ENCODE results near the gene BCO1. TPM values are rescaled to one million over a fixed set of nuclear protein-coding genes. Genes with fewer than 3 reads are reported as not detected.

Gene BCO1
- total RNA-seq, 1 donor from 2014 or later: not detected

DNA sequence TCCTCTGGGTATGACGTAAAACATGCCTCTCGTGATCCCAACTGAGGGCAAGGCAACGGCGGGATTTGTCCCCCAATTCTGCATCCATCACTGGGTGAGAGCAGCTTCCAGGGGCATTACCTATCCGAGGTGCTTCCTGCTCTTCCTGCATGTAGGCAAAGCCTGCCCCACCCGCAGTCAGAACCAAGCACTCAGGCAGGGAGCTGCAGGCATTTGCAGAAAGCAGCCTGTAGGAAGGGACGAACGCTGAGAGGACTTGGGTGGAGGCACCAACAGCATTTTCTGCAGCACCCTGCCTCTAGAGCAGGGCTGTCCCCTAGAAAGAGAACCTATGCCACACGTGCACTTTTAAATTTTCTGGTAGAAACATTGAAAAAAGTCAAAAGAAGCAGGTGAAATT, 5.5 kb downstream of the BCO1 start:
- Histone ChIP-seq H3K4me1 (no peaks in the 10 kb centered on the region), H3K9me3 (no peaks in the 10 kb centered on the region), H3K27ac (no peak overlapping the region), H3K4me3 (no peak overlapping the region), H3K27me3 (no peaks in the 10 kb centered on the region), H3K36me3 (no peaks in the 10 kb centered on the region)
- TF ChIP-seq, protein P1, sequence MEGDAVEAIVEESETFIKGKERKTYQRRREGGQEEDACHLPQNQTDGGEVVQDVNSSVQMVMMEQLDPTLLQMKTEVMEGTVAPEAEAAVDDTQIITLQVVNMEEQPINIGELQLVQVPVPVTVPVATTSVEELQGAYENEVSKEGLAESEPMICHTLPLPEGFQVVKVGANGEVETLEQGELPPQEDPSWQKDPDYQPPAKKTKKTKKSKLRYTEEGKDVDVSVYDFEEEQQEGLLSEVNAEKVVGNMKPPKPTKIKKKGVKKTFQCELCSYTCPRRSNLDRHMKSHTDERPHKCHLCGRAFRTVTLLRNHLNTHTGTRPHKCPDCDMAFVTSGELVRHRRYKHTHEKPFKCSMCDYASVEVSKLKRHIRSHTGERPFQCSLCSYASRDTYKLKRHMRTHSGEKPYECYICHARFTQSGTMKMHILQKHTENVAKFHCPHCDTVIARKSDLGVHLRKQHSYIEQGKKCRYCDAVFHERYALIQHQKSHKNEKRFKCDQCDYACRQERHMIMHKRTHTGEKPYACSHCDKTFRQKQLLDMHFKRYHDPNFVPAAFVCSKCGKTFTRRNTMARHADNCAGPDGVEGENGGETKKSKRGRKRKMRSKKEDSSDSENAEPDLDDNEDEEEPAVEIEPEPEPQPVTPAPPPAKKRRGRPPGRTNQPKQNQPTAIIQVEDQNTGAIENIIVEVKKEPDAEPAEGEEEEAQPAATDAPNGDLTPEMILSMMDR (IDR thresholded peaks at IDR 0.05): no peak
- intact Hi-C loops (cut with DNase I): no loop called here
- no peak for DNase-seq (ENCODE audit: low spot score in 2 of 2)

- TF ChIP-seq, protein P1 (IDR thresholded peaks at IDR 0.05): no peak
- no peaks in the 10 kb centered on the region for H3K27me3 ChIP-seq
- intact Hi-C loops (cut with DNase I): no loop called here
- no peaks in the 10 kb centered on the region for H3K4me1 ChIP-seq
- no peak for DNase-seq (ENCODE audit: low spot score in 2 of 2)
- H3K36me3 ChIP-seq: no peaks in the 10 kb centered on the region
- no peaks in the 10 kb centered on the region for H3K9me3 ChIP-seq
- no peak overlapping the region for H3K4me3 ChIP-seq
- no peak overlapping the region for H3K27ac ChIP-seq
These were observed 13.4 kb downstream of the BCO1 start for GRCh38 chr16:81251871-81252270.

- Histone ChIP-seq H3K4me1 (no peaks in the 10 kb centered on the region), H3K36me3 (no peaks in the 10 kb centered on the region), H3K27me3 (no peaks in the 10 kb centered on the region), H3K9me3 (no peaks in the 10 kb centered on the region), H3K4me3 (no peak overlapping the region), H3K27ac (no peak overlapping the region)
- intact Hi-C loops (cut with DNase I): no loop called here
- no peak for DNase-seq (ENCODE audit: low spot score in 2 of 2)
- TF ChIP-seq, protein P1 (IDR thresholded peaks at IDR 0.05): no peak
These were observed 14.7 kb downstream of the BCO1 start for GRCh38 chr16:81253141-81253540.

DNA sequence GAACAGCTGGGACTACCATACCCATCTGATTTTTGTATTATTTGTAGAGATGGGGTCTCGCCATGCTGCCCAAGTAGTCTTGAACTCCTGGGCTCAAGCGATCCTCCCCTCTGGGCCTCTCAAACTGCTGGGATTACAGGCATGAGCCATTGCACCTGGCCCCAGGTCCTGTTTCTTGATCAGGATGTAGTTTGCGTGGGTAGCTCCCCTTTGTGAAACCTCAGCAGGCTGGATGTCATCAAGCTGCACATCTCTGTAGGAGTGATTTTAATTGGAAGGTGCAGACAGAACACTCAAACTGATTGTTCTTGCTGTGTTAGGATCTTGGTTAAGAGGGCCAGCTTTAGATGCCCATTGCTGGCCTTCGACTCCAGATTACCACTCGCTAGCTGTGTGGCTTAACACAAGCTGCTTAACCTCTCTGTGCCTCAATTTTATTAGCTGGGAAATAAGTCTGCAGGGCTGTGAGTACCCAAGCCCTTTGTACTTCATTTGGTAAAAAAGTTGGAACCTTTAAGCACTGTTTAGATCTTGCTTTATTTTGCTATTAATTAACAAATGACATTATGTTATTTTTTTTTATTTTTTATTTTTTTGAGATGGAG, 16.5 kb downstream of the BCO1 start:
- no peaks in the 10 kb centered on the region for H3K27me3 ChIP-seq
- no peak overlapping the region for H3K27ac ChIP-seq
- intact Hi-C loops (cut with DNase I): no loop called here
- no peaks in the 10 kb centered on the region for H3K36me3 ChIP-seq
- H3K9me3 ChIP-seq: no peaks in the 10 kb centered on the region
- no peaks in the 10 kb centered on the region for H3K4me1 ChIP-seq
- DNase-seq (ENCODE audit: low spot score in 2 of 2): no peak
- H3K4me3 ChIP-seq: no peak overlapping the region
- TF ChIP-seq, protein P1 (IDR thresholded peaks at IDR 0.05): no peak

DNA sequence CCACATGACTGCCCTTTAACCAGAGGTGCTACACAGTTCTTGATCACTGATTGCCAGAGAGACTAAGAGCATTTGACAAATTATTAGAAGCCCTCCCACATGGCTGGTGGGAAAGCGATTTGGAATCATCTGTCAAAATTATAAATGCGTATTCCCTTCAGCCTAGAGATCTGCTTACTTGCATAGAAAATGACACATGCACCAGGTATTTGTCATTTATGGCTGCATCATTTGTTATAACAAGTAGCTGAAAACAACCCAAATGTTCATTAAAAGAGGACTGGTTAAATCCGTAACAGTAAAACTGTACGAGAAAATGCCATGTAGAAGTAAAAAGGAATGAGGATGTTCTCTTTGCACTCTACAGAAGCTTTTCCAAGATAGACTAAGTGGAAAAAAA, 21.4 kb downstream of the BCO1 start:
- TF ChIP-seq, protein P1 (IDR thresholded peaks at IDR 0.05): no peak
- DNase-seq (ENCODE audit: low spot score in 2 of 2): no peak
- H3K27me3 ChIP-seq: no peaks in the 10 kb centered on the region
- intact Hi-C loops (cut with DNase I): no loop called here
- H3K4me3 ChIP-seq: no peak overlapping the region
- no peaks in the 10 kb centered on the region for H3K4me1 ChIP-seq
- H3K36me3 ChIP-seq: no peaks in the 10 kb centered on the region
- H3K9me3 ChIP-seq: no peaks in the 10 kb centered on the region
- H3K27ac ChIP-seq: no peak overlapping the region
